HAP-1 (cell line): ENCODE data around the gene PDILT.
"Not testable (repeated sequence)": the region's sequence is repeated elsewhere in the genome, so short reads cannot be mapped to it uniquely, and the experiment has no call there.

Experiments used
- DNase-seq, 2 experiments: peaks; one replicate each; pipeline ENCODE4 v3.0.0-alpha.2; 2016 to 2020; ENCODE audit warnings: low spot score in 2 of 2
- H3K27me3 ChIP-seq: fragments of 250-450 bp; sonication (Bioruptor Pico); 2 replicates; pipeline ENCODE4 v1.5.1; 2020; ENCODE audit warnings: low read depth, mild to moderate bottlenecking, moderate library complexity
- H3K36me3 ChIP-seq: fragments of 250-450 bp; sonication (Bioruptor Pico); replicated peaks from 2 replicates; pipeline ENCODE4 v1.5.1; 2020; ENCODE audit warnings: mild to moderate bottlenecking
- H3K4me1 ChIP-seq: fragments of 250-450 bp; sonication (Bioruptor Pico); 2 replicates; pipeline ENCODE4 v1.5.1; 2020; ENCODE audit warnings: mild to moderate bottlenecking
- H3K4me3 ChIP-seq: fragments of 250-450 bp; sonication (Bioruptor Pico); 2 replicates; pipeline ENCODE4 v1.5.1; 2020; ENCODE audit warnings: mild to moderate bottlenecking, moderate library complexity
- H3K9me3 ChIP-seq: fragments of 250-450 bp; sonication (Bioruptor Pico); 2 replicates; pipeline ENCODE4 v1.5.1; 2020; ENCODE audit warnings: mild to moderate bottlenecking, moderate library complexity
- in situ Hi-C: fragments of 300-500 bp; cut with MboI; formaldehyde crosslinking; loops from 3 replicates; pipeline ENCODE4 v1.14.3; 2020; ENCODE audit warnings: low sequenced_read_pairs, inconsistent platforms, mixed read lengths

Gene PDILT

DNA sequence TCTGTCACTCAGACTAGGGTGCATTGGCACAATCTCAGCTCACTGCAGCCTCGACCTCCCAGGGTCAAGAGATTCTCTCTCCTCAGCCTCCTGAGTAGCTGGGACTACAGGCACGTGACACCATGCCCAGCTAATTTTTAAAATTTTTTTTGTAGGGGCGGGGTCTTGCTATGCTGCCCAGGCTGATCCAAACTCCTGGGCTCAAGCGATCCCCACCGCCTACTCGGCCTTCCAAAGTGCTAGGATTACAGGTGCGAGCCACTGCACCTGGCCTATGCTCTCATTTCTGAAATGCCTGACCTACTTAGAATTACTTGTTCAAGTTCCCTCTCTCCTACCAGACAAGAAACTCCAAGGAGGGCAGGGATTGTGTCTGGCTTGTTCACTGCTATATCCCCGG lies 72.1 kb downstream of the PDILT start:
- Histone ChIP-seq H3K36me3 (no peaks in the 10 kb centered on the region), H3K9me3 (no peaks in the 10 kb centered on the region), H3K4me1 (no peaks in the 10 kb centered on the region), H3K4me3 (no peak overlapping the region), H3K27me3 (no peaks in the 10 kb centered on the region)
- DNase-seq, result no peak
- in situ Hi-C loops, result no loop called here

DNA sequence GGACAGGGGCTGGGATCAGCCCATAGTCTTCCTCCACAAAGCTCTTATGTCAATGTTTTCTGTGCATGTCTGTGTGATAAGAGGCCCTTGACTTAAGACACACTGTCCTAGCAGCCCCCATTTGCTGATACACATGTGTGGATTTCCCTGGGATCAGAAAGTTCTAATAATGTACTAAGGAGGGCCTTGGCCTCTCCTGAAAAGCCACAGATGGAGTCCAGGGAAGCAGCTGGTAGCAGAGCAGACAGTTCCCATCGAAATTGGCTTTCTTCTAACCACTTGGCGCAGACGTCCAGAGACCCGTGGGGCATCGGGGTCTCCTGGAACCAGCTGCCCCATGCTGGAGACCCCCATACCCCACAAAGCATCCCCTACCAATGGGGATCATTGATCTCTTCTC lies 72.9 kb downstream of the PDILT start:
- no peak overlapping the region for H3K4me3 ChIP-seq
- no peaks in the 10 kb centered on the region for H3K9me3 ChIP-seq
- DNase-seq, result no peak
- no peaks in the 10 kb centered on the region for H3K36me3 ChIP-seq
- H3K4me1 ChIP-seq, result no peaks in the 10 kb centered on the region
- no peaks in the 10 kb centered on the region for H3K27me3 ChIP-seq
- in situ Hi-C loops, result no loop called here

DNA sequence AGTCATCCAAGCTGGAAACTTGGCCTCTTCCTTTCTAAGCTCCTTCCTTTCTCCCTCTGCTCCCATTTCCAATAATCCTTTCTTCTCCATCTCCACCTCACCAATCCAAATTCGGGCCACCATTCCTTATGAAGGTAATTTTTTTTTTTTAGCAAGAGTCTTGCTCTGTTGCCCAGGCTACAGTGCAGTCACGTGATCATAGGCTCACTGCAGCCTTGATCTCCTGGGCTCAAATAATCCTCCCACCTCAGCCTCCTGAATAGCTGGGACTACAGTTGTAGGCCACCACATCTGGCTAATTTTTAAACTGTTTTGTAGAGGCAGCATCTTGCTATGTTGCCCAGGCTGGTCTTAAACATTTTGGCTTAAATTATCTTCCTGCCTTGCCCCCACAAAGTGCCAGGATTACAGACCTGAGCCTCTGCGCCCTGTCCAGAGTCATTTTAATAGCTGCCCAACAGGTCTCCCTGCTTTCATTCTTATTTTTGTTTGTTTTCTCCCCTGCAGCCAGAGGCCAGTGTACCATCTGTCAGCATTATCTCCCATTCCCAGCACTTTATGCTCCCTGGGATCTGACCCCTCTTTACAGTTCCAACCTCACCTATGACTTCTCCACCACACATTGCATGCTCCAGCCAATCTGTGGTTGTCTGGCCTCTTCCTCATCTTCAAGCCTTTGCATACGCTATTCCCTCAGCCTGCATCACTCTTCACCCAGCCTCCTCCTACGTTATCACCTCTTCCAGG lies 75.0 kb downstream of the PDILT start:
- Histone ChIP-seq H3K27me3 (no peaks in the 10 kb centered on the region), H3K9me3 (no peaks in the 10 kb centered on the region), H3K4me3 (no peak overlapping the region), H3K36me3 (no peaks in the 10 kb centered on the region), H3K4me1 (no peaks in the 10 kb centered on the region)
- in situ Hi-C loops, result no loop called here
- DNase-seq, result no peak

DNA sequence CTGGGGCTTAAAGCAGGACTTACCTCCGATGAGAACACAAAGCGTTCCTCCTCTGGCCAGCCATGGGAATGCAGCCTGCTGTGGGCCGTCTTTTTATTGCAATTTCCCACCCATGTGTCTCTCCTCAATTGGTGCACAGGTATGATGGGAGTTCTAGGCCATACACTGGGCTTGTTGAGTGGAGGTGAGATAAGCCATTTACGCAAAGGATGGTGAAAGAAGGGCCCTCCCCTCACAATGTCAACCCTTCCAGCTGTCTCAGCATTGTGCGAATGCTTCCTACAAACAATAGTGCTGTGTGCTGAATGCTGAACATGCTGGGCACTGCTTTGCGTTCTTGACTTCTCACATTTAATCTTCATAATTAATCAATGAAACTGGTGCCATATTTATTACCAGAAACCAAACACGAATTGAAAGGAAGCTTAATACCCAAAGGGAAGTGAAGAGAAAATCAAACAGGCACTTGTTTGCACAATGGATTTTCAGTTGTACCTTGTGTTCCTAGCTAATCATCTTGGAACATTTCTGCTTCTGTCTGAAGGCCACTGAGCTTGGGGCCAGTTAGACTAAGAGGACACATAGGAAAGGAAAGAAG lies 77.0 kb downstream of the PDILT start, which contains the start of gene GP2:
Gene GP2 (minus strand): TSS at position 70 of the 598 bp plus-strand sequence. CDS start 1,082 bp downstream, outside the sequence.
- DNase-seq, result no peak
- Histone ChIP-seq H3K4me3 (no peak within 1 kb of the TSS), H3K9me3 (no peaks in the 10 kb centered on the region), H3K27me3 (no peaks in the 10 kb centered on the region), H3K4me1 (no peaks in the 10 kb centered on the region), H3K36me3 (no peaks in the 10 kb centered on the region)
- in situ Hi-C loops, result no loop called here

DNA sequence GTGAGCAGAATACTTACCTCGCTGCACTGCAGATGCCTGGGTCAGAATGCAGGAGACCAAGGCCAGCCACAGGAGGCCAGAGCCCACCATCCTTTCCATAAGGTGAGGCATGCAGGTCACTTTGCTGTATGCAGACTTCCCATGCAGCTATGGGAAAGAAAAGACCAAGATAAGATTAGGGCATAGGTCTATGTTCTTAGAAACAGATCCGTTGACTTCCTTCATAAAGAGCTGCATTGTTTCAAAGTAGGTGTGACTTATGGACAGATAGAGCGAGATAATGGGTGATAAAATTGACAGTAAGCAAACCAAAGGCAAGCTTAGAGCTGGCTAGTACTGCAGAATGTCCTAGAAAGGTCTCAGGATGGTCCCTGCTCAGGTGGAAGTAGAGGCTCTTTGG lies 78.2 kb downstream of the PDILT start:
- no peak for DNase-seq
- Histone ChIP-seq H3K9me3 (no peaks in the 10 kb centered on the region), H3K27me3 (no peaks in the 10 kb centered on the region), H3K4me3 (no peak overlapping the region), H3K4me1 (no peaks in the 10 kb centered on the region), H3K36me3 (no peaks in the 10 kb centered on the region)
- in situ Hi-C loops, result no loop called here

DNA sequence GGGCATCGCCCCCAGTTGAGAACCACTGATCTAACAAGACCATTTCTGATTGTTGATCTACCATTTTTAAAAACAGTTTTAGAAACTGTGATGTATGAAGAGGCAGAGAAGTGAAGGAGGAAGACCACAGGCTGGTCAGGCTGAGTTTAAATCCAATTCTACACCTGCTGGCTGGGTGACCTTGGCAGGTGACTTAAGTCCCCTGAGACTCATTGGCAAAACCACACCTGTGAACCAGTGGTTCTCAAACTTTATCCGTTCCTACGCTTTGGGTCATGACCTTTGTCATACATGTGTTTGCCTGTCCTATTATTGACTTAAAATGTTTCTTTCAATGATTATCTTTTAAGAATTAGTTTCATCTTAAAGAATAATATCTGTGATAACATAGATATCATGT lies 79.5 kb downstream of the PDILT start:
- Histone ChIP-seq H3K27me3 (no peaks in the 10 kb centered on the region), H3K4me3 (no peak overlapping the region), H3K4me1 (no peaks in the 10 kb centered on the region), H3K36me3 (no peaks in the 10 kb centered on the region), H3K9me3 (no peaks in the 10 kb centered on the region)
- in situ Hi-C loops, result no loop called here
- no peak for DNase-seq

DNA sequence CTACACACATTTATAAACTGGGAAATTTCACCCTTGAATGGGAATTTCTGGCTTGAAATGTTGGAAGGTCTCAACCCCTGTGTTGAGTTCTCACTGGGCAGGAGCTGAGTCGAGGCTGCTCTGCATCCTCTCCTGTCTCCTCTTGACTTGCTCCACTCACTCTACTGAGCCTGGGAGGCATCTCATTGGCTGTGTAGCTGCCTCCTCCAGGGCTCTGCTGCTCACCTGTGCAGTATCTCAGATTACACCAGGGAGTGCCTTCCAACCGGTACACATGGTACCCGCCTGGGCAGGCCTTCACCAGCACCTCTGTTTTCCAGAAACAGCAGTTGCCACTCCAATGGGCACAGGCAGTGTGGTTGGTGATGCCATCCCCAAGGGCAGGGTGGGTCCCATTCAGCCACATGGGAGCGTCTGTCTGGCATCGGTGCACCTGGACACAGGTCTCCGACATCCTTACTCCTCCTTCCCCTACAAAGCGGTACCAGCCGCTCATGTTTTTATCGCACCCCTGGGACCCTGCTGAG lies 80.9 kb downstream of the PDILT start:
- H3K4me1 ChIP-seq, result no peaks in the 10 kb centered on the region
- in situ Hi-C loops, result no loop called here
- no peaks in the 10 kb centered on the region for H3K27me3 ChIP-seq
- no peaks in the 10 kb centered on the region for H3K9me3 ChIP-seq
- no peak overlapping the region for H3K4me3 ChIP-seq
- DNase-seq, result no peak
- no peaks in the 10 kb centered on the region for H3K36me3 ChIP-seq

DNA sequence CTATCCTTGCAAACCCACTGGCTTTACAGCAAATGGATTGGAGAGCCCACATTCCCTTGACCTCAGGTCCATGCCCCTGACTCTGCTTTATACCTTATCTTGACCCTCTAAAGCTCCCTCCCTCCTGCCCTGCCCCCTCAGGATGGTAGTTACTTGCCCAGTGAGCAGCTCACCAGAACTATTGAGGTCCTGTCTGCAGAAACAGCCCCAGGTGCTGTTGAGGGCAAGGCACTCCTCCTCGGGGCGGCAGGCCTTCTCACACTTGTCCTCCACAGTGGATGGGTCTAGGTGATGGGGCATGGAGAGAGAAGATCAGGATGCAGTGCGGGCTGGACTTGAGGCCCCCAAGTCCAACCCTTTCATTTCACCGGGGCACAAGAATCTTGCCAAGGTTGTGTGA lies 81.8 kb downstream of the PDILT start:
- Histone ChIP-seq H3K27me3 (no peaks in the 10 kb centered on the region), H3K9me3 (no peaks in the 10 kb centered on the region), H3K36me3 (no peaks in the 10 kb centered on the region), H3K4me3 (no peak overlapping the region), H3K4me1 (no peaks in the 10 kb centered on the region)
- no peak for DNase-seq
- in situ Hi-C loops, result no loop called here

DNA sequence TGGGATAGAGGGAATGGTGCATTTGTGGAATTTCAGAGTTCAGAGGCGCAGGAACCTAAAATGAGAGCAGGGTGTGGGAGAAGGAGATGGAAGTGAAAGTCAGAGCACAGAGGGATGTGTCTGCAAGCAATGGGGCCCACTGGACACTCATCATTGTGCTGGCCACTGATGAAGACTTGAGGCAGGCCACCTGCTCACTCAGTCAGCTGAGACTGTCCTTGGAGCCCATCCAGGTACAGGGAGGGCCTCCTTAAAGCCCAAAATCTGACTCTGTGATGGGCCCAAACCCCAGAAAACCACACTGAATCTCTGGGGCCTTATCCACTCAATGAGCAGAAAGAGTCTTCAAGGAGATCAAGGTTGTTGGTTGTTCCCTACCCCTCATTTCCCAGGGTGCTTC lies 82.9 kb downstream of the PDILT start:
- Histone ChIP-seq H3K9me3 (no peaks in the 10 kb centered on the region), H3K4me1 (no peaks in the 10 kb centered on the region), H3K27me3 (no peaks in the 10 kb centered on the region), H3K36me3 (no peaks in the 10 kb centered on the region), H3K4me3 (no peak overlapping the region)
- DNase-seq, result no peak
- in situ Hi-C loops, result no loop called here

DNA sequence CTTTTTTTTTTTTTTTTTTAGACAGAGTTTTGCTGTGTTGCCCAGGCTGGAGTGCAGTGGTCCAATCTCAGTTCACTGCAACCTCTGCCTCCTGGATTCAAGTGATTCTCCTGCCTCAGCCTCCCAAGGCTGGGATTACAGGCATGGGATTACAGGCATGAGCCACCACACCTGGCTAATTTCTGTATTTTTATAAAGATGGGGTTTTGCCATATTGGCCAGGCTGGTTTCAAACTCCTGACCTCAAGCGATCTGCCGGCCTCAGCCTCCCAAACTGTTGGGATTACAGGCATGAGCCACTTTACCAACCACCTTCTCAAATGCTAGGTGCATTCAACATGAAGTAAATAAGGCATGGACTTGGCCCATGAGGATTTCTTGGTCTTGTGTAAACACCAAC lies 83.5 kb downstream of the PDILT start:
- H3K27me3 ChIP-seq, H3K9me3 ChIP-seq, H3K4me1 ChIP-seq, in situ Hi-C loops, H3K36me3 ChIP-seq, DNase-seq, H3K4me3 ChIP-seq: not testable (repeated sequence)

DNA sequence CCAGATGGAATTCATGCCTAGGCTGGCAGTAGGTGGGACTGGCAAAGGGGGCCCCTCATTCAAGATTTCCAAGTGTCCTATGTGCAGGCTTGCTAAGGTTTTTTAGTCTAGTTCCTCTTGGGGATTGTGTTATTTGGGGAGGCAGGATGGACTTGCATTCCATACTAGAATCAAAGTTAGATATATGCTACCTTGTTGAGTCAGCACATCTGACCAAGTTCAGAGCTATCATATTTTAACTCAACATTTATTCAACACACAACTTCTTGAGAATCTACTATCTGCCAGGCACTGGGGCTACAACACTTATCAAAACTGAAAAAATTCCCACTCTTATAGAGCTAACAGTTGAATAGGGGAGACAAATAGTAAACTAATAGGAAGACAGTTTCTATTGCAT lies 83.9 kb downstream of the PDILT start:
- in situ Hi-C loops, result no loop called here
- no peaks in the 10 kb centered on the region for H3K27me3 ChIP-seq
- no peak overlapping the region for H3K4me3 ChIP-seq
- H3K36me3 ChIP-seq, result no peaks in the 10 kb centered on the region
- DNase-seq, result no peak
- H3K4me1 ChIP-seq, result no peaks in the 10 kb centered on the region
- no peaks in the 10 kb centered on the region for H3K9me3 ChIP-seq

DNA sequence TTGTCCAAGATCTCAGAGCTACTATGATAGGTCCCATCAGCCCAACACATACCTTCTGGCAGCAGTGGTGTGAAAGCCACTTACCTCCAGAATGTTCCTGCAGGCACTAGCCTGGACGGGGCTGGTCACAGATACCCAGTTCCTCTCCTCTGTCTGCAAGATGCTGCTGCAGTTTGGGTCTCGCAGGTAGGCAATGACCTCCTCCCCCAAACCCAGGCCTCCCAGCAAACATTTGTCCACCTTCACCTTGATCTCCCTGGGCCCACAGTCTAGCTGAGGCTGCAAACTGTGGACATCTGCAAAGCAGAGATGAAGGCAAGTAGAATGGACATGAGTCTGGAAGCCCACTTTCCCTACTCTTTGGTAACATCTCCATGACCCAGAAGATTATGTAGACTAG lies 84.4 kb downstream of the PDILT start:
- no peaks in the 10 kb centered on the region for H3K4me1 ChIP-seq

DNA sequence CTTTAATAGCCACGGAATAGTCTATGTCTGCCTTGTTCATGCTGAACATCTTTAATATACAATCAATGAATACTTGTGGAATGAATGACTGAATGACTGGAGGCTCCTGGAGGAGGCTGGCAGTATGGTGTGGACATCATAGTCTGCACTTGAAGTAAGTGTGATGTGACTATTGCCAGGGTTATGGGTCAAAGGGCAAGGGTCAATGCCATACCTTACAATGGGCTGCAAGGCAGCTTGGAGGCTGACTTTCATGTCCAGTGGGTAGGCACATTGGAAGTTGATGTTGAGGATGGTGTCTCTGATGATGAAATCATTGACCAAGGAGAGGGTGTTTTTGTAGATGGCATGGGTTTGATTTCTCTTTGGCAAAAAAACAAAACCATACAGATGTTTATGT lies 85.1 kb downstream of the PDILT start:
- Histone ChIP-seq H3K9me3 (no peaks in the 10 kb centered on the region), H3K4me1 (no peaks in the 10 kb centered on the region), H3K4me3 (no peak overlapping the region), H3K36me3 (no peaks in the 10 kb centered on the region), H3K27me3 (no peaks in the 10 kb centered on the region)
- no peak for DNase-seq
- in situ Hi-C loops, result no loop called here

More for the DNA sequence above, 84.4 kb downstream of the PDILT start:
- no peak for DNase-seq
- Histone ChIP-seq H3K4me3 (no peak overlapping the region), H3K27me3 (no peaks in the 10 kb centered on the region), H3K9me3 (no peaks in the 10 kb centered on the region), H3K36me3 (no peaks in the 10 kb centered on the region)
- in situ Hi-C loops, result no loop called here

DNA sequence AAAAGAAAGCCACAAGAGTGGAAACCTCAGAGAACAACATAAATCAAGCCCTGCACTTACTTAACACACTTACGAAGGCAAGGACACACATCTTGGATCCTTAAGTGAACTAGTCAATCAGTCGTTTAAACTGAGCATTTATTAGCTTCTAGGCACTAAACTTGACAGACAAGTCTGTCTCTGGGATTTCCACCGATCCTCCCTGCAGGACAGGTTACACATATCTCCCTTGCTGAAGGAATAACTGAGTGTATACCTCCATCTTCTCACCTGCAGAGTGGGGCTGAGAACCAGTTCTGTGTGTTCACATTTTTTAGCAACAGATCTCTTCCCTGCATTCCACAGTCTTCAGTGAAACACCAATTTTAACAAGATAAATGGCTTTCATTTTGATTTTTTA lies 86.1 kb downstream of the PDILT start:
- Histone ChIP-seq H3K9me3 (no peaks in the 10 kb centered on the region), H3K4me1 (no peaks in the 10 kb centered on the region), H3K36me3 (no peaks in the 10 kb centered on the region), H3K4me3 (no peak overlapping the region), H3K27me3 (no peaks in the 10 kb centered on the region)
- in situ Hi-C loops, result no loop called here
- DNase-seq, result no peak
